Measurements from ENCODE around the gene OR10H4. TPM values are rescaled to one million over a fixed set of nuclear protein-coding genes. Genes with fewer than 3 reads are reported as not detected.
"Not testable (repeated sequence)": the region's sequence is repeated elsewhere in the genome, so short reads cannot be mapped to it uniquely, and the experiment has no call there.

OR10H4 gene
- total RNA-seq, 1 experiment from 2014 or later: not detected

GRCh38 chr19:15964231-15964630, 15.4 kb downstream of the OR10H4 start:
- Histone ChIP-seq H3K4me2 (ENCODE audit: low read length) (no peak overlapping the region), H3F3A (ENCODE audit: low read length, unreplicated experiment) (no peaks in the 10 kb centered on the region), H3K9me3 (ENCODE audit: low read length) (no peaks in the 10 kb centered on the region), H3K79me2 (ENCODE audit: low read length) (no peaks in the 10 kb centered on the region), H3K9me2 (replicated peaks; ENCODE audit: low read length) (no peaks in the 10 kb centered on the region), H3K4me3 (ENCODE audit: low read length) (no peak overlapping the region), H3K36me3 (ENCODE audit: low read depth, low read length) (no peaks in the 10 kb centered on the region), H4K20me1 (ENCODE audit: low read length) (no peaks in the 10 kb centered on the region), H3K27me3 (ENCODE audit: low read length) (no peaks in the 10 kb centered on the region; the same call in 1 of the 2 replicates), H3K9ac (ENCODE audit: low read length) (no peak overlapping the region), H3K27ac (ENCODE audit: low read length) (no peak overlapping the region), H3K4me1 (ENCODE audit: insufficient read depth, low read length) (no peaks in the 10 kb centered on the region), H2AFZ (ENCODE audit: low read length) (no peak overlapping the region)
- DNase-seq (no peak), ATAC-seq (no peak)
- no TSS peak for BruUV-seq (replicated peaks)
- intact Hi-C loops (cut with micrococcal nuclease): no loop called here
- ChIA-PET POLR2A (ENCODE audit: unreplicated experiment) (no interaction called here), CTCF (no interaction called here)
- TF ChIP-seq EZH2phosphoT487 (IDR thresholded peaks at IDR 0.05; ENCODE audit: borderline replicate concordance, low read length): no peak
- TF ChIP-seq EZH2 (IDR thresholded peaks at IDR 0.05; ENCODE audit: low read length, unreplicated experiment): no peak
- TF ChIP-seq CTCF (conservative IDR thresholded peaks at IDR 0.05; ENCODE audit: low read depth, low read length): no peak

- H3K9ac ChIP-seq (ENCODE audit: low read length): no peak overlapping the region
- H3K9me3 ChIP-seq (ENCODE audit: low read length): no peaks in the 10 kb centered on the region
- DNase-seq (no peak), ATAC-seq (no peak)
- ChIA-PET POLR2A (ENCODE audit: unreplicated experiment) (no interaction called here), CTCF (no interaction called here)
- intact Hi-C loops (cut with micrococcal nuclease): no loop called here
- no peaks in the 10 kb centered on the region for H3F3A ChIP-seq (ENCODE audit: low read length, unreplicated experiment)
- H3K27ac ChIP-seq (ENCODE audit: low read length): no peak overlapping the region
- H3K4me2 ChIP-seq (ENCODE audit: low read length): no peak overlapping the region
- no peaks in the 10 kb centered on the region for H3K36me3 ChIP-seq (ENCODE audit: low read depth, low read length)
- BruUV-seq (replicated peaks): no TSS peak
- H3K4me3 ChIP-seq (ENCODE audit: low read length): no peak overlapping the region
- TF ChIP-seq EZH2 (IDR thresholded peaks at IDR 0.05; ENCODE audit: low read length, unreplicated experiment) (no peak), EZH2phosphoT487 (IDR thresholded peaks at IDR 0.05; ENCODE audit: borderline replicate concordance, low read length) (no peak), CTCF (conservative IDR thresholded peaks at IDR 0.05; ENCODE audit: low read depth, low read length) (peak; percentile 29; the same call in 1 of the 2 replicates)
- no peaks in the 10 kb centered on the region for H3K79me2 ChIP-seq (ENCODE audit: low read length)
- H3K9me2 ChIP-seq (replicated peaks; ENCODE audit: low read length): no peaks in the 10 kb centered on the region
- peaks cover 19% of the 10 kb centered on the region for H3K27me3 ChIP-seq (ENCODE audit: low read length)
- no peaks in the 10 kb centered on the region for H4K20me1 ChIP-seq (ENCODE audit: low read length)
- no peaks in the 10 kb centered on the region for H3K4me1 ChIP-seq (ENCODE audit: insufficient read depth, low read length)
- no peak overlapping the region for H2AFZ ChIP-seq (ENCODE audit: low read length)
Observed at GRCh38 chr19:15971224-15971780, 22.5 kb downstream of the OR10H4 start.

GRCh38 chr19:15972043-15972442, 23.2 kb downstream of the OR10H4 start:
- POLR2A ChIA-PET (ENCODE audit: unreplicated experiment); CTCF ChIA-PET; ATAC-seq: not testable (repeated sequence)

More at GRCh38 chr19:15972043-15972442, 23.2 kb downstream of the OR10H4 start:
- H3K9ac ChIP-seq (ENCODE audit: low read length); H3K4me2 ChIP-seq (ENCODE audit: low read length); H3K9me2 ChIP-seq (replicated peaks; ENCODE audit: low read length); H2AFZ ChIP-seq (ENCODE audit: low read length); H3K79me2 ChIP-seq (ENCODE audit: low read length); H3K4me3 ChIP-seq (ENCODE audit: low read length); intact Hi-C loops (cut with micrococcal nuclease); H3K36me3 ChIP-seq (ENCODE audit: low read depth, low read length); DNase-seq; H4K20me1 ChIP-seq (ENCODE audit: low read length); BruUV-seq (replicated peaks); H3K9me3 ChIP-seq (ENCODE audit: low read length); H3K4me1 ChIP-seq (ENCODE audit: insufficient read depth, low read length); H3F3A ChIP-seq (ENCODE audit: low read length, unreplicated experiment); H3K27ac ChIP-seq (ENCODE audit: low read length): not testable (repeated sequence)
- H3K27me3 ChIP-seq (ENCODE audit: low read length): peaks cover 26% of the 10 kb centered on the region

Data from PC-3 (cell line).